GM21515 (cell line): ENCODE measurements around the gene PTPRD.

Experiments used
- ATAC-seq: cut with Tn5 transposase; IDR thresholded peaks from one replicate; pipeline ENCODE4 v1.9.1; 2021; ENCODE audit not compliant: unreplicated experiment

The PTPRD gene

DNA sequence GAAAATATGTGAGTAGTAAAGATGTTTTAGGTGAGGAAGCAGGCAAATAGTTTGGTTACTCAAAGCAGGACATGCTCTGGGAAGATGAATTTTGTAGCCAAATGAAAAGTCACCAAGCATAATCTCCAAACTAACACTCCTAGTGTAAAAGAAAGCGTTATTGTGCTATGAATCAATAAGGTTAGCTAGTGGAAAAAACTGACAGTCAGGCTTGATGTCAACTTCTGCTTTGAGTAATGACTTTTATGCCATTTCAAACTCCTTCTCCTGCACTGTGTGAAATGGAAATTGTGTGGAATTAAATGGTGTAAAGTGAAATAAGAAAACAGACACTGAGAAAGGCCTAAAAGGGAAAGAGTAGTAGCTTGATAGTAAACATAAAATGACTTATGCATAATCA is 2176.0 kb downstream of the PTPRD start:
- no peak for ATAC-seq

- ATAC-seq = no peak
These were observed 2178.2 kb downstream of the PTPRD start for GRCh38 chr9:8434621-8435020.

GRCh38 chr9:8432224-8432623 is 2180.6 kb downstream of the PTPRD start:
- no peak for ATAC-seq

GRCh38 chr9:8431505-8431904 is 2181.3 kb downstream of the PTPRD start:
- no peak for ATAC-seq

DNA sequence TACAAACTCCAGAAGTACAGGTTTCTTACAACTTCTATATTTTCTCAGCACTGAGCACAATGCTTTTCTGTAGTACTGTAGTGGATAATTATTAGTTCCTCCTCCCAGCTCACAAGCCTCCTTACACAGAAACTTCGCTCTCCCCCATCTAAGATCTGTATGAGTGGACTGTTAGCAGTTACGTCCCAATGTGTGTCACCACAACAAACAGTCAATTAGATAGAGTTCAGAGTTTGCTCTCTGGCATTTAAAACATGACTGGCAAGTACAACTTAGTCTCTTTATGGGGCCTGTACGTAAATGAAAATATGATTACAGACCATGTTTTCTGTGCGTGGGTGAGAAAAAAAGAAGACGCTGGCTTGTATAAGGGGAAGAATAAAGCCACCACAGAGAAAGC is 2181.9 kb downstream of the PTPRD start:
- no peak for ATAC-seq

GRCh38 chr9:8429768-8430167 is 2183.0 kb downstream of the PTPRD start:
- no peak for ATAC-seq

GRCh38 chr9:8429157-8429556 is 2183.6 kb downstream of the PTPRD start:
- no peak for ATAC-seq

GRCh38 chr9:8428389-8428788 is 2184.4 kb downstream of the PTPRD start:
- no peak for ATAC-seq

DNA sequence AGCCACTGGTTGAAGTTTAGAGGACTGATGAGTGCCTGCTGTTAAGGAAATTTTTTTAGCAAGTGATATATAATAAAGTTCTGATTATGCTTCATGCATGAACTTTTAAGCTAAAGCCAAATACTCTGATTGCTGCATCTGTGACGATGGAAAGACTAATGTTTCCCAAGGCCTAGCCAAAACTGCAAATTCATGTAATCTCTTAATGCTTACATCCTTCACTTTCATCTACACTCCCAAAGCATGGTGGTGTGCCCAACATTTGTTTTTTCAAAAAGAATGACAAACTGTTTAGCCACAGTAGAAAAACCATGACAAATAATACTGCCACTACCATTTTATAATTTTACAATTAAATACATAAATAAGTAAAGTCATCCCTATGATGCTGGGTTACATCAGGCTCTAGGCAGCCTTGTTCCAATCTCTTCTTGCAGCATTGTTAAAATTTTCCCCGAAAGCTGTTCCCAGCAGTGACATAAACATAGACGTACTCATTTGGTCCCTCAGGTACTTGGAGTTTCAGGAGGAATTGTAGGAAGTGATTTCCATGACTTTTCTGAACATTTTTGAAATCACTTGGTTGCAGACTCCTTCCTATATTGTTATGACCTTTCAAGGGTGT is 2187.9 kb downstream of the PTPRD start:
- no peak for ATAC-seq

DNA sequence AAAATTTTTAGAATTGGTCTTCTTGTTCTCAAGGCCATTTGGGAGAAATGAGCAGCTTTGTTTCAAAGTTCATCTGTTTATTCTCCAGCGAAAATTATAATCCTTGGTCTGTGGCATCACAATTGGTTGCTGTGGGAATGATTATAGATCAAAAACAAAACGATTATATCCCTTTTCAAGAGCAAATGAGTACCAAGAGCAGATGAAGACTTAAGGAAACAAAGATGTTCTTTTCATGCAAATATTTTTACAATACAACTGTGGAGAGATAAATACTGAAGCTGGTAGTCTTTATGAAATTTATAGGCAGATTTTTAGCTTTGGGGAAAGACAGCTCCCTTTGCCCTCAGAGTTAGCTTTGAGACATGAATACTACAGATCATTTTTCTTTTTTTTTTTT is 2192.4 kb downstream of the PTPRD start:
- no peak for ATAC-seq

DNA sequence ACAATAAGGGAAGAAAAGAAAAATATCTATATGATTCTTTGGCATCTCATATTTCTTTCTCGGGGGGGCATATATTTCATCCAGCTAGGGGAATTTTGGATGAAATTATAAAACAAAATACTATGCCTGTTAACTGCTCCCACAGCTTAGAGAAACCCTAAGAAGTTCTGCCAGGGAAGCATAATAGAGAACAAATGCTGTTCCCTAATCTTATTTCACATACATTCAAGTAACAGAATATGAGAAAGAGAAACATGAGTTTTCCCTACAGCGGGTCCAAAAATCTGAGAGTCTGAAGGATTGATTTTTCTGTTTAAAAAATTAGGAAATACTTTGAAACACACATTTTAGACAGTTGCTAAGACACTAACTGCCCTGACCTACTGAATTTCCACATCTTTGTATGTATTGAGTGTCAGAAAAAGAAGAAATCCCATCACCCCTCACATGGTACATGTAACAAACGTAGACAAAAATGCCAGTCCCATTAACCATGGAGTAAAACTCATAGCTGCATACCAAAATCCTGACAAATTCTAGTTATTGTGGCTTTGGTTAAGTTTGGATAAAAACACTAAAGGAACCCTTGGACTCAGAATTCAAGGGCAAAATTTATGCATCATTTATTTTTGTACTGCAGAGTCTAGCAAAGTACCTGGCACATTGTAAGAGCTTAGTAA is 2193.1 kb downstream of the PTPRD start:
- no peak for ATAC-seq

GRCh38 chr9:8417341-8417740 is 2195.5 kb downstream of the PTPRD start:
- ATAC-seq = no peak

DNA sequence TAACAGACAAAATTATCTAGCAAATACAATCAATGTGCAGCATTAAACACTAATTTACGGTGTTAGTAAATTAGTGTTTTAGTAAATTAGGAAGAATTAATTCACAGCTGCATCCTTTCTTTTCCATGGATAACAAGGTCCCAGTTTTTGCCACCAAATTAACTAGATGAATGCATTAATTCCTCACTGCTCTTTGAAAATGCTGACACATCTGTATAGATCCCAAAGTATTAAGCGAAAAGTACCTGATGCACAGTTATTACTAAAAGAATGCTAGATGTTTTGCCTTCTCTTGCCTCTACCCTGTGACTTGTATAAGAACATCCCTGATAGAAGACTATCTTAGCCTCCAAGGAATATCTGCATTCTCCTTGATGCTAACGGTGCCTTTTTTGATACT is 2200.5 kb downstream of the PTPRD start:
- no peak for ATAC-seq

DNA sequence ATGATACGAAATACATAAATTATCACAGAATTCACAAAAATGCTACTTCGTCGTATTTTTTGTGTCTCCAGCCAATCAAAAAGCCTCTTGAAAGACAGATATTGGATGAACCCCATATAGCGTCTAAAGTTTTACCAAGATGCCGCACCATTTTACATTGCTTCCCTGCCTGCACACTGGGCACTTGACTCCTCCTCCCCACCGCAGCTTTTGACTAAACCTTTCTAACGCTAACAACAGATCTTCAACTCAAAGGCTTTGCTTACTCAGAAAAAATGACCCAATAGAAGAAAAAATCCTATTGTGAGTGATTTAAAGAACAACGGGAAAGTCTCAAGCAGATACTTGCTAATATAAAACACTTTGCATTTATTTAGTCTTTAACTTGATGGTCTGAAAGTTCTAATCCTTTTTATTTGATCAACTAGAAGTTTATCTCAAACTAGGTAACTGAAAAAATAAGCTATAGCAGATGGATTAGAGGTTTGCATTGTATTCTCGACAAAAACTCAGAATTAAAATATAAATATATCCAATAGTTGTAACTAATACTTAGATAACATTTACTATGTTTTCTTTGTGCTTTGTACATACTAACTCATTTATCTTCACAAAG is 2204.1 kb downstream of the PTPRD start:
- ATAC-seq = no peak

GRCh38 chr9:8401961-8402705 is 2210.7 kb downstream of the PTPRD start:
- ATAC-seq = no peak

- no peak for ATAC-seq
These were observed 2212.4 kb downstream of the PTPRD start for GRCh38 chr9:8400378-8400777.

DNA sequence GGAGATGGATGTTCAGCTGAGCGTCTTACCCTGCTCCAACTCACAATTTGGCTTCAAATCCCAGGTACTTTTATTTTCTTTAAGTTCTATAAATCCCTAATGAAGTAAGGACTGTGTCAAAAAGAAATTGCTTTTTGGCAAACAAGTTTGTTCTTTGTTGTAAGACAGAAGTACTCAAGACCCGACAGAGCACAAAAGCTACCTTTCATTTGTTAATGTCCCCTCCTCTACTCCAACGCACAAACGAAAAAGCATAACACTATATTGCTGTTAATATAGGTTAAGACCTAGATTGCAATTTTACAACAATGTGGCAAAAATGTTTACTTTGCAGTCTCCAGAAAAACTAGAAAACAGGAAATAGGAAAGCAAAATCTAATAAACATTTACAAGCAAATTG is 2217.8 kb downstream of the PTPRD start:
- no peak for ATAC-seq

- no peak for ATAC-seq
These were observed 2218.5 kb downstream of the PTPRD start for GRCh38 chr9:8394341-8394740.

DNA sequence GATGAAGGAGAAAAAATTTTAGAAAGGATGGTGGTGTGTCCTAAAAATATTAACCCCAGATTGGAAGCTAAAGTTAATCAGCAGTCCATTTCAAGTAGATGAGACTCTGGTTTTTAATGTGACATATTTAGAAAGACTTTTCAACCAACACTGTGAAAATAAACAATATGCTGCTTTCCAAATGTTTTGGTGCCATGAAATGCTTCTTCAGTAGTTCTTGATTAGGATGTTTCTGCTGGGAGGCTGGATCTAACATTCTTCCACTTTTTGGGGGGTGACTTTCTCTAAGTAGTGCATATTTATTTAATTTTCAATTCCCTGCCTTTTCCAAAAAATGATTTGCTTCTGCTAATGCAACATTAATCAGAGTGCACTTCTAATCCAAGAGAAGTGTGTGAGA is 2219.9 kb downstream of the PTPRD start:
- no peak for ATAC-seq

DNA sequence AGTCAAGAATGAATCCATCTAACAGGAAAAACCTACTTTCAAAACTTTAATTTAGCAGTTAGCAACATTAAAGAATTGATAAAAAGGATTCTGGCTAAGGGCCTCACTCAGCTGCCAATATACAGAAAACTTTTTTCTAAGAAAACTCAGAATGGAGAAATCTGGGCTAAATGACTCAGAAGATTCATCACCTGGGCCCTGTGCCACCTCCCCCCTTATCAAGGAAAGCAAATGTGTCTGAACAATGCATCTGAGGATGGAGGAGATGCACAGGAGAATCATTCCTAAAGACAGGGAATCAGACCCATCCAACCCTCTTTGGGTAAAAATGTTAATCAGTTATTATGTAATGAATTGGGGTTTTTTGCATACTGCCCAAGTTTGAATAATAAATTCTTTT is 2221.2 kb downstream of the PTPRD start:
- ATAC-seq = no peak

- no peak for ATAC-seq
These were observed 2221.7 kb downstream of the PTPRD start for GRCh38 chr9:8391132-8391531.

GRCh38 chr9:8390571-8390970 is 2222.2 kb downstream of the PTPRD start:
- no peak for ATAC-seq
